ENCODE measurements around the gene CALU.

CALU gene

GRCh38 chr7:128812514-128813168 is 73.5 kb downstream of the CALU start:
- DNase-seq, result no peak

DNA sequence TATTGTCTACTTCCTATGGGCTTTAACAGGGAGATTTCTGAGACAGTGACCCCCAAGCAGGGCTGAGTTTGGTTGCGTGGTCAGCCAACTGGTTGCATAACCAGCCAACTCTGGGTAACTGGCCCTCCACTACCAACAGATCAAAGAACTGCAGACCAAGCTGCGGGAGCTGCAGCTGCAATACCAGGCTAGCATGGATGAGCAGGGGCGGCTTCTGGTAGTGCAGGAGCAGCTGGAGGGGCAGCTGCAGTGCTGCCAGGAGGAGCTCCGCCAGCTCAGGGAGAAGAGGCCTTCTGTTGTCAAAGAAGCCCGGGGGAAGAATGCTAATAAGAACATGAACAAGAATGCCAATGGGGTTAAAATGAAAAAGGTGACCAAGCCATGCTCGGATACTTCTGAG is 75.3 kb downstream of the CALU start:
- DNase-seq, result no peak

DNA sequence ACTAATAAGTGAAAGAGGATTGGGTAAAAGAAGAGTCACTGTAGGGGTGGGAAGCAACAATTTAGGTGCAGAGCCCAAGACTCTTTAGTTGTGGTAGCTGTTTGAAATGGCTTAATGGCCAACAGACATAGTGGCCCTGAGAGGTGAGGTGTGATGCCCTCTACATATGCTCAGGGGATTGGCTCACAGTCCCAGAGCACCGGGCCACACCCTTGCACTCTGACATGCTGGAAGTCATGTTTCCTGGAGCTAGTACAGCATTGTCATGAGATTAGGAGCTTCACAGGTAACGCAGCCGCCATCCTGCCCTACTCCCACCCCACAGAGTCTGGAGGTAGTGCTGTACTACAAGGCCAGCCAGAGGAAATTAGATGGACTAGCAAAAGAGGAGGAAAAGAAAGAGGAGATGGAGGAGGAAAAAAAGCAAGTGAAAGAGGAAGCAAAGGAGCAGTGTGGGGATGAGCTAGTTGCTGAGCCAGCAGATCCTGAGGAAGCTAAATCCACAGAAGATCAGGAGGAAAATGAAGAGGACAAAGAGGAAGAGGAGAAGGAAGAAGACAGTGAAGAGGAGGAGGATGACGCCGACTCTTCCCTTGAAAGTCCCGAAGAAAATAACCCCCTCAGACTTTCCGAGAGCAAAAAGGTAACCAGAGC is 76.3 kb downstream of the CALU start:
- DNase-seq, result no peak

DNA sequence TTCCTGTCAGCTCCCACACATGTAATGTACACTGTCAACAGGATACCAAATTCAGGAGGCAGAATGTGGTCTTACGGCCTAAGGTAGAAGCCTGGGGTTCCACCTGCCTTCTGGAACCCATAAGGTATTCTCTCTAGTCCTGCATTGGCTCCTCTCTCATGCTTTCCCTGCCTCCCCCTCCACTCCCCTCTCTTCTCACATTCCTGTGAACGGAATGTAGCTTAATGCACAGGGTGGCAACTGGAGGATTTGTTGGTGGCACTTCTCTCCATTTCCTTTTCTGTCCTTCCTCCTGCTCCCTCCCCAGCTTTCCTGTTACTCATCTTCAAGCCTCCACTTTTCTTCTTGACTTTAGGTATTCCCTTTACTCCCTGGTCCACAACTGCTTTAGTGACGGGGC is 79.5 kb downstream of the CALU start:
- DNase-seq, result no peak
